ENCODE data around the gene RAB10.
"Not testable (repeated sequence)": the region's sequence is repeated elsewhere in the genome, so short reads cannot be mapped to it uniquely, and the experiment has no call there.

Gene RAB10

DNA sequence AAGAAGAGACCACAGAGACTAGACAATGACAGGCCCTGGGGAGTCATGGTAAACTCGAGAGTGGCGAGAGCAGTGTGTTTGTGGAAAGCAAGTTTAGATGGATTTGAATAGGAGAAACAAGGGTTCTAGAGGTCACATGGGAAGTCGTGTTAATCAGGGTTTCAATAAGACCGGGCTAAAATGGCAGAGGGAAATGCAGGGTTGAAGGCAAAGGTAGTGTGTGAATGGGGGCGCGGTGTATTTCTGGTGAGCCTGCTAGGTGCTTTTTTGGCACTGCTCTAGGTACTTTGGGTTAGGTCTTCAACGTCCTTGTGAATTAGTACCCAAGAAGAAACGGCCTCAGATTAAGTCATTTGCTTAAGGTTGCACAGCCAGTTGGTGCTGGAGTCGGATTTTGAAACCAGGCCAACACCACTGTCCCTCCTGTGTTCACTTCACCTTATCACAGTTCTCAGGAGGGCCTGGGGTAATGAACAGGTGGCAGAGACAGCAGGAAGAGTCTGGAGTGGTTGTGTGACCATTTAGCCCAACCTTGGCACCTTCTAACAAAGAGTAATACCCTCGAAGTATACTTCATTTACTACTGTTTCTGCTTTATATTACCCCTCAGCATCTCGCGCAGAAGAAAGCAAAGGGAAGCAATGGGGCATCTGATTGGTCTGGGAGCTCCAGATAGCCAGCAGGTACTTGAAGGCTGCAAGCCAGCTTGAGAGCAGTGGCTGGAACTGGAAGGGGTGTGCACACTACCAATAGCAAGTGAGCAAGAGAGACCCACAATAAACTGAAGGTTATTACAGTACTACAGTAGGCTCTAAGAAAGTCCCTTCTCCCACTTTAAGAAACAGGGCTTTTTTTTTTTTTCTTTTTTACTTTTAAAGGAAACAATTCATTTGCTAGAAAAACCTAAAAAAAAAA is 105.6 kb downstream of the RAB10 start:
- no peak for FAIRE-seq
- DNase-seq (ENCODE audit: extremely low spot score, insufficient read length, low read depth) = no peak

DNA sequence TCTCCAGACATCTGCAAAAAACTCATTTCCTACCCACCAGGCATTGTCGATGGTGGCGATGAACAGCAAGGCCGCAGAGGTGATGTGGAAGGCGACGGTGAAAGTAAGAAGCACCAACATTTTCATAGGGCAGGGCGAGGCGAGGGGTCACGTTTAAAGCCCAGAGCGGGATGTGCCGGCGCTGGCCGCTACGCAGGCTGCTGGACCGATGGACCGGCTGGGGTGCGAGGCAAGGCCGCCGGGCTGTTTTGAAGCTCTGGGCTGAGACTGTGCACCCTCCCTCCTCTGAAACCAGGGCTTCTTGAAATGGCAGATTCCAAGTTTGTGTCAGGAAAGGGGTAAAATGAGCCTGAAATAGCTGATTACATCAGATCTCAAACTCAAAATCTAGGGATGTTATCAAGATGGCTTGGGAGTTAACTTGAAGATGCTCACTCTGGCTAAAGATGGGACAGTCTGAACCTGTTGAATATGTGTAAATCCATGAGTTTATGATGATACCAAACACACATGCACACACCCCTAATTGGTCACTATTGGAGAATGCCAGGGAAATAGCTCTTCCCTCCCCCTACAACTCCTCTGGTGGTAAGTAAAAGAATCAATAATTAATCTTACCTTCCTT is 107.4 kb downstream of the RAB10 start:
- DNase-seq (ENCODE audit: extremely low spot score, insufficient read length, low read depth) (no peak), FAIRE-seq (no peak)

DNA sequence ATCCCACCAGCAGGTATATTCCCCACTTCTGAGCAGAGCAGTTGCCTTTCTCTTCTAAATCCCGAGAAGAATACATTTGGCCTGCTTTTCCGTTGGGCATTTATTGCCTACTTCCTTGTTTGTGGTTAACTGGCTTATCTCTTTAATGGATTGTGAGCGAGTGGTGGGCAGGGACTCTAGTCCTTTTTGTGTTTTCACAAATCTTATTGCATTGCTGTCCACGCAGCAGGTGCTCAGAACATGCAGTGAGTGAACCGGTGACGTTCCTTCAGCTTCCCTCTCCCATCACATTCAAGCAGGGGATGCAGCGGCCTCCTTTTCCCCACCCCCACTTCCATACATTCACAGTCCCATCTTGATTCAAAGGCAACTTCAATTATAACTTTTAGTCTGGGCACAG is 110.1 kb downstream of the RAB10 start:
- DNase-seq (ENCODE audit: extremely low spot score, insufficient read length, low read depth) = no peak
- FAIRE-seq = no peak

DNA sequence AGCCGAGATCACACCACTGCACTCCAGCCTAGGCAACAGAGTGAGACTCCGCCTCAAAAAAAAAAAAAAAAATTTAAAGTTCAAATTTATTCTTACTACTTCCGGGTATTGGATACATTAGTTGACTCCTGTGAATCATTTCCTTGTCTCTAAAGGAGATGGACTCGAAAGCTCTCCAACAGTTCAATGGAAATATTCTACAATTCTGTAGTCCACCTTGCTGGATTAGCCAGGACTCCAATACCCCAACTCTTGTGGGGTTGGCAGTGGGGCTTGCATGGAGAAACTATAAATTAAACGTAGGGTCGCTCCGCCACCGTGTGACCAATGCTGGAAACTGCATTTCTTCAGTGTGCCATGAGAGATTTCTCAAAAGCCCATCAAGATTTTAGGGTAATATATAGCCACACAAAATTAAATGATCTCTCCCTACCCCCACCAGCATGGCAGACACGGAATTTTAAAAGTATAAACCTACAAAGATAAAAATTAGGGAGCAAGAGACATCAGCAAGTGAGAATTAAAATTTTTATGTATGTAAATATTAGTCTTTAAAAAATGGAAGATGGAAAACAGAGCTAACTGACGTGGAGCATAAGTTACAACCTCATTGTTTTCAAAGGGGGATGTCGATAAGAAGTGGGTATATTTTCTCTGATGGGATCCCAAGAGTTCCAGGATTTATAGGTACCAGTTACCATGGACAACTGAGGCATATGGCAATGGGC is 111.2 kb downstream of the RAB10 start:
- DNase-seq (ENCODE audit: extremely low spot score, insufficient read length, low read depth) (peak; percentile 44), FAIRE-seq (peak; percentile 72)

DNA sequence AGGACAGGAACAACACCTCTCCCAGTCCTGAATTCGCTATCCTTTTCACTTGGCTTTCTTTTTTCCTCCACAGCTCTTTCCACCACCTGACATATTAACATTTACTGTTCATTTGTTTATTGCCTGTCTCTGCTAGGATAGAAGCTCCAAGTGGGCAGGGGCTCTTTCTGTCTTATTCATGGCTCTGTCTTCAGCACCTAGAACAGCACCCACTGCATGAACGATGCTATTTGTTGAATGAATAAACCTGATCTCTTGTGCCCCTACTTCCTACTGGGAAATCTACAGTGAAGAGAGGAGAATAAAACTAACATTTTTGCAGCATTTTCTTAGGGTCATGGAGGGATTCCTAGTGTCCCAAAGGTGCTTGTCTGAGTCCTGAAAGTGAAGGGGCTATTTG is 114.6 kb downstream of the RAB10 start:
- DNase-seq (ENCODE audit: extremely low spot score, insufficient read length, low read depth) (no peak), FAIRE-seq (no peak)

DNA sequence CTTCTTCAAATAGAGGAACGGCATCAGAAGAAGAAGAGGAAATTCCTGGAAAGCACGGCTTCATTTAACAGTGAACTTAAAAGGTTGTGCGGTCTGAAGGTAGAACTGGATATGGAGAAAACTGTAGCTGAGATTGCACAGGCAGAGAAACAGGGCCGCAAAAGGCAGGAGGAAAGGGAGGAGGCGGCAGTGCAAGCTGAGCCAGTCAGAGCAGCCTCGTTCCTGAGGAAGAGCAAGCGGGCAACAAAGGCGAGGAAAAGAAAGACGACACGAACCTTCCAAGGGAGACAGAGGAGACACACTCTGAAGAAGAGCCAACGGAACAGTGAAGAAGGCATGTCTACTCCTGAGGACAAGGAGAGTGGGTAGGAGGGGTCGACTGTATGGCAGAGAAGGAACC is 116.4 kb downstream of the RAB10 start:
- DNase-seq (ENCODE audit: extremely low spot score, insufficient read length, low read depth) (no peak), FAIRE-seq (no peak)

DNA sequence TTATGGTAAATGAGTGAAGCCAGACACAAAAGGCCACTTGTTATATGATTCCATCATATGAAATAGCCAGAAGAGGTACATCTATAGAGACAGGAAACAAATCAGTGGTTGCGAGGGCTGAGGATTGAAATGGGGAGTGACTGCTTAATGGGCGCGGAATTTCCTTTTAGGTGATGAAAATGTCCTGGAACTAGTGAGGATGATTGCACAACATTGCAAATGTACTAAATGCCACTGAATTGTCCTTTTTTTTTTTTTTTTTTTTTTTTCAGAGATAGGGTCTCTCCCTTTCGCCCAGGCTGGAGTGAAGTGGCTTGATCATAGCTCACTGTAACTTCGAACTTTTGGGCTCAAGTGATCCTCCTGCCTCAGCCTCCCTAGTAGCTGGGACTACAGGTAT is 123.7 kb downstream of the RAB10 start:
- DNase-seq (ENCODE audit: extremely low spot score, insufficient read length, low read depth) = no peak
- no peak for FAIRE-seq

DNA sequence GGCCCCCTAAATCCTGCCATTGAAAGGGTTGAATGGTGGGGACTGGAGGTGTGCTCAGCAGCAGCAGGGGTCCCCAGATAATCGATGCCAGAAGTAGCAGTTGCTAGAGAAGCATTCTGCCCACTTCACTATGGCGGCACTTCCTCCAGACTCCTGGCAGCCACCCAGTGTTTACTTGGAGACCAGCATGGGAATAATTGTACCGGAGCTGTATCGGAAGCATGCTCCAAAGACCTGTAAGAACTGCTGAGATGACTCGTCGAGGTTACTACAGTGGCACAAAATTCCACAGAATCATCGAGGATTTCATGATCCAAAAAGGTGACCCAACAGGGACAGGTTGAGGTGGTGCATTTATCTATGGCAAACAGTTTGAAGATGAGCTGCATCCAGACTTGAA is 128.0 kb downstream of the RAB10 start:
- no peak for FAIRE-seq
- DNase-seq (ENCODE audit: extremely low spot score, insufficient read length, low read depth) = no peak

DNA sequence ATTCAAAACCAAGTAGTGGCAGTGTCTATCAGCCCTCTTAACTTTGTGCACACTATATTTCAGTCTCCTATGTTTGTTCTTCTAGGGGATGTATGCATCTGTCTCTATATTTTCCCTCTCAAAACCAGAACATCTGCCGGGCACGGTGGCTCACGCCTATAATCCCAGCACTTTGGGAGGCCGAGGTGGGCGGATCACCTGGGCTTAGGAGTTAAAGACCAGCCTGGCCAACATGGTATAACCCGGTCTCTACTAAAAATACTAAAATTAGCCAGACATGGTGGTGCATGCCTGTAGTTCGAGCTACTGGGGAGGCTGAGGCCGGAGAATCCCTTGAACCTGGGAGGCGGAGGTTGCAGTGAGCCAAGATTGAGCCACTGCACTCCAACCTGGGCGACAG is 129.1 kb downstream of the RAB10 start:
- DNase-seq (ENCODE audit: extremely low spot score, insufficient read length, low read depth) (no peak), FAIRE-seq (no peak)

DNA sequence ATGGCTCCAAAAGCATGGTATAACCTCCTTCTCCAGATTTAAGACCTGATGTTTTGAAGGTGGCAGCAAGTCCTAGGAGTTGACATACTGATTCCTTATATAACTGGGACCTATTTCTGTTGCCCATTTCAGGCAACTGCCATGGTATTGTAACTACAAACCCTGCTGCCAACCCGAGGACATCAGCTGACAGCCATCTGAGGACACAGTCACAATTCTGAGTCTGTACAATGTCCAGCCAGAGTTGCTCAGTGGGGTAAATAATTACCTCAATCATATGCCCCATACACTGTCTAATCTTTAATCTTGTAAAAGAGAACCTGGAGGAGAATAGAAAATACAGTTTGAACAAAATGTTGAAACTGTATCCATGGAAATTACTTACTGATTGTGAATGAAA is 130.3 kb downstream of the RAB10 start:
- no peak for DNase-seq (ENCODE audit: extremely low spot score, insufficient read length, low read depth)
- no peak for FAIRE-seq

DNA sequence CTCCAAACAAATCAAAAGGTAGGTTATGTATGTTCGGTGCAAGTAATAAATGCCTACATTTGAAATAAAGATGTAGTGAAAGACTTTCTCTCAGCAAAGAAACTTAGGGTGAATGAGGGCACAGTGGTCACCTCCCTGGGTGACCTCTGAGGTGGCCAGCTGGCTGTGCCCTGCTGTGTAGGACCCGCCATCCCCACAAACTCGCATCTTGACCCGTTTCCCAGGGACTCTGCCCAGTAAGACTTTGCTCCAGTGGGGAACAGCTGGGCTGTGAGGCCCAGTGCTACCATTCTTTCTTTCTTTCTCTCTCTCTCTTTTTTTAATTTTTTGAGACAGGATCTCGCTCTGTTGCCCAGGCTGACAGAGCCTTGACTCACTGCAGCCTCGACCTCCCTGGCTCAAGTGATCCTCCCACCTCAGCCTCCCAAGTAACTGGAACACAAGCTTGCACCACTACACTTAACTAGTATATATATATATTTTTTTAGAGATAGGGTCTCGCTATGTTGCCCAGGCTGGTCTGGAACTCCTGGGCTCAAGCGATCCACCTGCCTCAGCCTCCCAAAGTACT is 130.8 kb downstream of the RAB10 start:
- DNase-seq (ENCODE audit: extremely low spot score, insufficient read length, low read depth) = no peak
- FAIRE-seq = no peak

DNA sequence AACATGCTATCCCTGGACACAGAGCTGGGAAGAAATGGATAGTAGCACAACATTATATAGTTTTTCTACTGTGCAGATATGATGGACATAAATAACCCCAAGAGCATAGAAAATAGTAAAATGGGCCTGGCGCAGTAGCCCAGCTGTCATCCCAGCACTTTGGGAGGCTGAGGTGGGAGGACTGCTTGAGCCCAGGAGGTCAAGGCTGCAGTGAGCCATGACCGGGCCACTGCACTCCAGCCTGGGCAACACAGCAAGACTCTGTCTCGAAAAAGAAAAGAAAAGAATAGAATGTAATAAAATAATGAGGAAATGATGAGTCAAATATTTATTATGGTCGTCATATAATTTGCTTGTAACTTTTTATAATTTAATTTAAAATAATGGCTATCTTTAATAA is 131.5 kb downstream of the RAB10 start:
- no peak for FAIRE-seq

DNA sequence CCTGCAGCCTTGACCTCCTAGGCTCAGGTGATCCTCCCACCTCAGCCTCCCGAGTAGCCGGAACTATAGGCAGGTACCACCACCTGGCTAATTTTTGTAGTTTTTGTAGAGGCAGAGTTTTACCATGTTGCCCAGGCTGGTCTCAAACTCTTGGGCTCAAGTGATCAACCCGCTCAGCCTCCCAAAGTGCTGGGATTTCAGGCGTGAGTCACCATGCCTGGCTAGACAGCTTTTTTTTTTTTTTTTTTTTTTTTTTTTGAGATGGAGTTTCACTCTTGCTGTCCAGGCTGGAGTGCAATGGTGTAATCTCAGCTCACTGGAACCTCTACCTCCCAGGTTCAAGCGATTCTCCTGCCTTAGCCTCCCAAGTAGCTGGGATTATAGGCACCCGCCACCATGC is 132.7 kb downstream of the RAB10 start:
- not testable (repeated sequence) for FAIRE-seq; DNase-seq (ENCODE audit: extremely low spot score, insufficient read length, low read depth)

More for the DNA sequence above, 131.5 kb downstream of the RAB10 start:
- no peak for DNase-seq (ENCODE audit: extremely low spot score, insufficient read length, low read depth)

DNA sequence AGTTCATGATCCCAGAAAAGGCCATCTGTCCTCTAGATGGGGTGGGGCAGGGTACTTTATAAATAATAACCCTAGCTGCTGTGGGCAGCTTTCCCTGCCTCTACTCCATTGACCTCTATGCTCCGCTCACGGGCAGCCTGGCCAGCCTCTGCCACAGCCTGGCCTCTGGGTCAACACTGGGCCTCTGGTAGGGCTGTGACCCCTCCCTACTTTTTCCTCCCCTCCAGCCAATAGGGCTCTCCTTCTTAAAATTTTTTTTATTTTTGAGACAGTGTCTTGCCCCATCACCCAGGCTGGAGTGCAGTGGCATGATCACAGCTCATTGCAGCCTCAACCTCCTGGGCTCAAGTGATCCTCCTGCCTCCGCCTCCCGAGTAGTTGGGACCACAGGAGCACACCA is 134.9 kb downstream of the RAB10 start:
- FAIRE-seq (no peak), DNase-seq (ENCODE audit: extremely low spot score, insufficient read length, low read depth) (no peak)

DNA sequence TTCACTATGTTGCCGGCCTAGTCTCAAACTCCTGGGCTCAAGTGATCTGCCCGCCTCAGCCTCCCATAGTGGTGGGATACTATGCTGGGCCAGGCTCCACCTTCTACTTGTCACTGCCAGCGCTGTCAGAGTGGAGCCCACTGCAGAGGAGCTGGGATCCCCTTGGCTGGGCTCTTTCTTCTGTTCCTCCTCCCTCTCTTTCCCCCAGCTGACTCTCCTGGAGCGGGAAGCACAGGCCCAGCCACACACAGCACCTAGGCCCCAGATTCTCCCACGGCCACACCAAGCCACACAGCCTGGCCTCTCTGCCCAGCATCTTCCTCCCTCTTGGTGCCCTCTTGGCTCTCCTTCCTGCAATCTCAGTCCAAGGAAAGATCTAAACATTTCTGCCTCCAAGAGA is 135.3 kb downstream of the RAB10 start:
- DNase-seq (ENCODE audit: extremely low spot score, insufficient read length, low read depth) = no peak
- FAIRE-seq = no peak

DNA sequence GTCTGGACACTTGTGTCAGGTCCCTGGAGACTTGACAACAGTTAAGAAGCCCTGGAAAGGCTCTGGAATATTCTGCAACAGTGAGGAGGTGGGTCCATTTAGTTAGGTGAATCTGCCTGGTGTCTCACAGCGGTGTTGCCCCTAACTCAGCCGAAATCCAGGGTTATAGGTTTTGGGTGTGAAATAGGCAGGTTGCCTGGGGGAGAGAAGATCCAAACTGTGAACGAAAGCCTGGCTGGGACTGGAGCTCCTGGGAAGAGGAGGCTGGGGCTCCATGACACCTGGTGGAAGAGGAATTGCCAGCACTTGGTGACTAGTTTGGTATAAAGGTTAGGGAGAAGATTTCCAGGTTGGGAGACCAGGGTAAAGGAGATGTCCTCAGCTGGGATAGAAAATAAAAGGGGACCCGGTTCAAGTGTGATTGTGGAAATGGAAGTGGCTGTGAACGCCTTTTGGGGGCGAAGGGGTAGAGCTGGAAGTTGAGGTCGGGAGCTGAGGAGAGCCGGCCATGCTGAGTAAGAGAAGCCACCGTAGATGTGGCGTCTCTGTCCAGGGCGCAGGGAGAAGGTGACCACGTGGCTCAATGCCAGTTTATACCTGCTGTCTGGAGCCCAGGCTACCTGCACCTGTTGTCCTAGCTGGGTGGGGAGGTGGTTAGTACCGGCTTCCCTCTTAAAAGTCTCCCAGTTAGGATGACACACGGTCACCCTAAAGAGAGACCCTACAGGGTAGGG is 136.0 kb downstream of the RAB10 start:
- DNase-seq (ENCODE audit: extremely low spot score, insufficient read length, low read depth) = no peak
- FAIRE-seq = no peak

DNA sequence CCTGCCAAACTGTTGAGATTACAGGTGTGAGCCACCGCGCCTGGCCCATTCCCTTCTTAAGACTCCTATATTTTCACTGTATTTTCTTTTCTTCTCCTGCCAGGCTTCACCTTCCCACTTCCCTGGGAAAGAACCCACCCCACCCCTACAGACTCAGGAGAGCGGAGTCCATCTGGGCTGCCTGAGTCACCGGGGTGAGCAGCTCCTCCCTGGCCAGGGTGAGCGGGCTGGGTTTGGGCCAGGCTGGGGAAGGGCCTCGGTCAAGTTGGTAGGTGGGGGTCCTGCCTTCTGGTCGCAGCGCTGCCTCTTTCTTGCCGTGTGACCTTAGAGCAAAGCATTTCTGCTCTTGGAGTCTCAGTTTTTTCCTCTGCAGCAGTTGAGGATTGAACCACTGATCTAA is 136.9 kb downstream of the RAB10 start:
- no peak for DNase-seq (ENCODE audit: extremely low spot score, insufficient read length, low read depth)
- FAIRE-seq = no peak

DNA sequence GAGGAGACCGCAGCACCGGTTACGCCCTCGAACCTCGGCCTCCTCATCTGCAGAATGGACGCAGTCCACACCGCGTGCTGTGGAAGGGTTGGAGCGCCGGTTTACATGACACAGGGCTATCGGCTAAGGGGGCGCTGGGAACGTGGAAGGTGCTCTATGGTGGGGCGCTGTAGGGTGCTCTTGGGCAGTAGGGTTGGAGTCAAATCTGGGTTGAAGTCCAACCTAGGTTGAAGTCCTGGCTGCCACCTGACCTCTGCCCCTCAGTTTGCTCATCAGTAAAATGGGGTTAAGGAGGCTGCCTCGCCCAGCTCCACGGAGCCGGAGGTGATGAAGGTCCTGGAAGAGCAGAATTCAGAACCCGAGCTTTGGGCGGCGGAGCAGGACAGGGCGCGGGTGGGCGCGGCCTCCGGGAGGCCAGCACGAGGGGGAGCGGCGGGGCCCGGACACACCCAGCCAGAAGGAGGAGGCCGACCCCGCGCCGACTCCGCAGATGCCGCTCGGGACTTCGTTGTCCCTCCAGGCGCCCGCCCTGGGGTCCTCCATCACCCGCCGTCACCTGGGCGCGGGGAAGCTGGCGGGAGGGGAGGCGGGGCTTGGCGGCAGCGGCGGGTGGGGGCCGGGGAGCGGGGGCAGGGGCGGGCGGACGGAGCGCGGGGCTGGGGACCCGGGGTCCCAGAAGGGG is 138.4 kb downstream of the RAB10 start:
- FAIRE-seq = no peak
- DNase-seq (ENCODE audit: extremely low spot score, insufficient read length, low read depth) = no peak
